ENCODE measurements around the gene TIMD4. TPM values are rescaled to one million over a fixed set of nuclear protein-coding genes. Genes with fewer than 3 reads are reported as not detected.

The TIMD4 gene
- total and polyA plus RNA-seq, 2 of the 4 experiments (the other 2 are of a cell fraction), result not detected

GRCh38 chr5:156920861-156921431 is 42.1 kb downstream of the TIMD4 start:
- Histone ChIP-seq H4K5ac (ENCODE audit: low read depth, low read length) (no peak overlapping the region), H3K14ac (replicated peaks; ENCODE audit: low read depth, low read length) (no peak overlapping the region), H3K27me3 (ENCODE audit: control insufficient read depth, insufficient read depth, low read length) (no peaks in the 10 kb centered on the region), H3K4ac (ENCODE audit: low read depth, low read length) (no peak overlapping the region), H3K56ac (ENCODE audit: extremely low read depth, insufficient read depth, low read length) (no peak overlapping the region), H3K23ac (ENCODE audit: low read depth, low read length) (no peak overlapping the region), H3K4me3 (ENCODE audit: insufficient read depth, low read depth, low read length) (no peak overlapping the region), H2AFZ (replicated peaks; ENCODE audit: low read length, poor library complexity) (no peak overlapping the region), H3K9me3 (ENCODE audit: control insufficient read depth, insufficient read depth, low read length) (peaks cover 3% of the 10 kb centered on the region), H2AK9ac (replicated peaks; ENCODE audit: low read depth, low read length, poor library complexity) (no peak overlapping the region), H3K9me1 (ENCODE audit: insufficient read depth, low read length) (no peaks in the 10 kb centered on the region), H3K18ac (ENCODE audit: low read depth, low read length) (no peak overlapping the region), H3K27ac (ENCODE audit: insufficient read depth, low read length) (no peak overlapping the region), H4K8ac (ENCODE audit: low read depth in 2 of 2, low read length in 2 of 2) (no peak overlapping the region), H3K4me2 (ENCODE audit: low read depth, low read length) (no peak overlapping the region), H2BK5ac (ENCODE audit: low read depth, low read length, poor library complexity, severe bottlenecking) (no peak overlapping the region), H3K9ac (ENCODE audit: low read depth, low read length) (no peak overlapping the region), H3K4me1 (ENCODE audit: control insufficient read depth, insufficient read depth, low read length) (no peaks in the 10 kb centered on the region), H4K20me1 (ENCODE audit: insufficient read depth, low read length) (no peaks in the 10 kb centered on the region), H4K91ac (ENCODE audit: insufficient read depth, low read depth, low read length) (no peak overlapping the region), H2BK15ac (ENCODE audit: low read depth, low read length) (no peak overlapping the region), H3K79me1 (ENCODE audit: low read depth in 1 of 2, low read length in 2 of 2) (no peaks in the 10 kb centered on the region), H2BK120ac (ENCODE audit: low read depth, low read length) (no peak overlapping the region), H3K36me3 (ENCODE audit: control insufficient read depth, insufficient read depth, low read length) (no peaks in the 10 kb centered on the region), H2AK5ac (ENCODE audit: low read depth, low read length) (no peak overlapping the region), H2BK20ac (ENCODE audit: low read depth, low read length) (no peak overlapping the region)
- no CpG with 5 or more reads among the region's 3 CpGs for WGBS, 2 experiments (ENCODE audit: extremely low coverage in 2 of 2, insufficient read length in 1 of 2)
- ATAC-seq (ENCODE audit: low read depth), result no peak
- in situ Hi-C loops (cut with MboI; ENCODE audit: low sequenced_read_pairs), result no loop called here
- CTCF ChIA-PET, result no interaction called here
- dilution Hi-C loops (cut with HindIII; ENCODE audit: low sequenced_read_pairs, unreplicated experiment), result no loop called here
- POLR2A ChIA-PET (ENCODE audit: unreplicated experiment), result no interaction called here
- no TSS peak for BruUV-seq (replicated peaks)
- intact Hi-C loops (cut with micrococcal nuclease), result no loop called here
- DNase-seq, result no peak
- no peak for TF ChIP-seq RAD21 (IDR thresholded peaks at IDR 0.05; ENCODE audit: low read length)
